Thoracic aorta (tissue), 2 donors: ENCODE measurements around the gene SULT1E1. TPM values are rescaled to one million over a fixed set of nuclear protein-coding genes. Genes with fewer than 3 reads are reported as not detected.

Source experiments
- ATAC-seq: fragments of 150-250 bp; one replicate; pipeline ENCODE4 v1.8.0; 2017; ENCODE audit warnings: low read depth; ENCODE audit not compliant: insufficient number of reproducible peaks, low FRiP score
- DNase-seq: peaks from one replicate; pipeline ENCODE4 v3.0.0-alpha.2; 2020; ENCODE audit warnings: low spot score
- H3K27ac ChIP-seq, 2 donors: fragments of 200-600 bp; sonication (generic); 1 replicate in 1 of 2; 2 replicates in 1 of 2; pipeline ENCODE4 v1.5.1; 2016; ENCODE audit warnings: mild to moderate bottlenecking in 2 of 2, moderate library complexity in 2 of 2
- H3K27me3 ChIP-seq: fragments of 200-600 bp; sonication (generic); replicated peaks from 2 replicates; pipeline ENCODE4 v1.6.0; 2016; ENCODE audit warnings: mild to moderate bottlenecking; ENCODE audit not compliant: insufficient read depth
- H3K36me3 ChIP-seq: fragments of 200-600 bp; sonication (generic); one replicate; pipeline ENCODE4 v1.5.1; 2016
- H3K4me1 ChIP-seq, 2 donors: fragments of 200-600 bp; sonication (generic); 1 replicate in 1 of 2; 2 replicates in 1 of 2; pipeline versions ENCODE4 v1.5.1 to v1.6.0; 2016; ENCODE audit warnings: low read depth in 2 of 2, mild to moderate bottlenecking in 1 of 2; ENCODE audit not compliant: control insufficient read depth in 1 of 2
- H3K4me3 ChIP-seq: fragments of 200-600 bp; sonication (generic); 2 replicates; pipeline ENCODE4 v1.5.1; 2016; ENCODE audit warnings: mild to moderate bottlenecking
- H3K9me3 ChIP-seq: fragments of 200-600 bp; sonication (generic); 2 replicates; pipeline ENCODE4 v1.5.1; 2016
- total RNA-seq, 2 donors: library from RNA; depleted of rRNA; stranded (reverse); fragments of >200 nt; gene quantifications; one replicate each; pipeline versions ENCODE4 v1.1.0 to v1.2.3, GENCODE V29; 2016
- TF ChIP-seq, protein P1 (sequence below): fragments of 200-600 bp; sonication (generic); IDR thresholded peaks from one replicate; pipeline ENCODE4 v1.5.1; 2019; ENCODE audit warnings: antibody characterized with exemption

The SULT1E1 gene
- total RNA-seq, 2 donors from 2014 or later = 0.54 TPM; not detected in 1

DNA sequence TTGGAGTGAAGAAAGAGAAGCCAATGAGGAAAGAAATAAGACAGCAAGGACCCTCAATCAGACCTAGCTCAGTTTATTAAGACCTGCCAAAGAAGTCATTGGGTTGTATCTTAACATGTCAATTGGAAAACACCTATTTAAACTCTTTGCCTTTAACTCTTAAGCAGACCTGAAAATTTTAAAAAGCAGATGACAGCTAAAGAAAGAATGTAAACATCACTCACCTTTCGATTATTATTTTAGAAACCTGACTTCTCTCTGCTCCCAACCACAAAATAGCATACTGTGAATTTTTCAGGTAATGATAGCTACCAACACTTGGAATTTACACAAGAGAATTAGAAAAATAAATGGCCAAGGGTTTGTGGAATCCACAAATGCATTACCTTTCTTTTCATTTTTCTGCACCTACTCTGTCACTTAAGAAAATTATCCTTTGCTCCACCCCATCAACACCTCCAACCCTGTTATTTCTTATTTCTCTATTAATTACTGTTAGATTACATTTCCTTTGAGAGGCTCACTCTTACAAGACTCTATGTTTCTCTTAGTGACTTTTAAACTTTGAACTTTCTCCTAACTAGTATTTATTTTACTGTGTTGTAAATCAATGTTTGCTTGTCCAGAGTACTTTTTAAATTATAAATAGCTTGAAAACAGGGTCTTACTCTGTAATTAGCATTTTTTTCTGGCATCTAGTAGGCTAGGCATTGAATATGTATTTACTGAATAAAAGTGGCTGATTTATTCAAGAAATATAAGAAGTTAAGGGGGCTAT lies 765 bp upstream of the SULT1E1 start:
- DNase-seq = no peak
- TF ChIP-seq, protein P1, sequence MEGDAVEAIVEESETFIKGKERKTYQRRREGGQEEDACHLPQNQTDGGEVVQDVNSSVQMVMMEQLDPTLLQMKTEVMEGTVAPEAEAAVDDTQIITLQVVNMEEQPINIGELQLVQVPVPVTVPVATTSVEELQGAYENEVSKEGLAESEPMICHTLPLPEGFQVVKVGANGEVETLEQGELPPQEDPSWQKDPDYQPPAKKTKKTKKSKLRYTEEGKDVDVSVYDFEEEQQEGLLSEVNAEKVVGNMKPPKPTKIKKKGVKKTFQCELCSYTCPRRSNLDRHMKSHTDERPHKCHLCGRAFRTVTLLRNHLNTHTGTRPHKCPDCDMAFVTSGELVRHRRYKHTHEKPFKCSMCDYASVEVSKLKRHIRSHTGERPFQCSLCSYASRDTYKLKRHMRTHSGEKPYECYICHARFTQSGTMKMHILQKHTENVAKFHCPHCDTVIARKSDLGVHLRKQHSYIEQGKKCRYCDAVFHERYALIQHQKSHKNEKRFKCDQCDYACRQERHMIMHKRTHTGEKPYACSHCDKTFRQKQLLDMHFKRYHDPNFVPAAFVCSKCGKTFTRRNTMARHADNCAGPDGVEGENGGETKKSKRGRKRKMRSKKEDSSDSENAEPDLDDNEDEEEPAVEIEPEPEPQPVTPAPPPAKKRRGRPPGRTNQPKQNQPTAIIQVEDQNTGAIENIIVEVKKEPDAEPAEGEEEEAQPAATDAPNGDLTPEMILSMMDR = no peak
- H3K27me3 ChIP-seq = no peaks in the 10 kb centered on the region
- H3K9me3 ChIP-seq = no peaks in the 10 kb centered on the region
- H3K4me3 ChIP-seq = no peak overlapping the region
- no peaks in the 10 kb centered on the region for H3K36me3 ChIP-seq
- no peak overlapping the region for H3K27ac ChIP-seq
- no peaks in the 10 kb centered on the region for H3K4me1 ChIP-seq
- ATAC-seq = no peak

DNA sequence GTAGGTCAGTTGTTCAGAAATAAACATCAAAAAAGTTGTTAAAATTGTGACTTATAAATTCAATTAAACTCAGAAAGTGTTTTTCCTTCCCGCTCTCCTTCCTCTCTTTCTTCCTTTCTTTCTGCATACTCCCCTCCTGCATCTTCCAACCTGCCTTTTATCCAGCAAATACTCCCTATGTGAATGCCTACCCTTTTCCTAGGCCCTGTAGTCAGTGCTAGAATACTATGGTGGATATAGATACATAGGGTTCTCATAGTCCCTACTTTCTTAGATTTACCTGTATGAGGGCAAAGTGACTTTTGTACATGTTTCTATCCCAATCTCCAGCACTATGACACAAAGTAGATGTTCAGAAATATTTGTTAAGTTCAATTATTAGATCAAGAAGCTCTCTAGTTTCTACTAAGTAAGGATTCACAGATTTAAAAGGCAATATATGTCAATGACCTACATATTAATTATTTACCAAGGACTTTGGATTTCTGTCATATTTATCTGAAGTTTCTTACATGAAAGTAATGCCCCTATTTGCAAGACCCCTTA lies 732 bp downstream of the SULT1E1 start:
- no peak for DNase-seq
- ATAC-seq = no peak
- Histone ChIP-seq H3K4me3 (no peak overlapping the region), H3K36me3 (no peaks in the 10 kb centered on the region), H3K27me3 (no peaks in the 10 kb centered on the region), H3K4me1 (no peaks in the 10 kb centered on the region), H3K27ac (no peak overlapping the region), H3K9me3 (no peaks in the 10 kb centered on the region)
- TF ChIP-seq, protein P1 = no peak

DNA sequence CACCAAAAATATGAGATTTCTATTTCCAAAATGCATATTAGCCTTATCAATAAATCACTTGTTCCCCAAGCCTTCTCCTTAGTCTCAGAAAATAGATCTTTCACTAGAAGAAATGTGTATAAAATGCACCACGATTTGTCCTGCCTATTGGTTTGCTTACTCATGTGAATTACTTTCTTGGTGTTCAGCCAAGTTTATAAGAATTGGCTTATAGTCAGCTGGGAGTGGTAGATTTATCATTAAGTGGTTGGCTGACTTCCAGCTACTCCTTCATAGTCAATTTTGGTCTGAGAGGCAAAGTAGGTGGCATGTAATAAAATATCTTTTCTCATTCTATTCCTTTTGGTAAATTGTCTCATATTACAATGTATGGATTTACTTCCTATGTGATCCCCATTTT lies 1.3 kb downstream of the SULT1E1 start:
- TF ChIP-seq, protein P1 = no peak
- no peaks in the 10 kb centered on the region for H3K4me1 ChIP-seq
- H3K9me3 ChIP-seq = no peaks in the 10 kb centered on the region
- DNase-seq (no peak), ATAC-seq (no peak)
- H3K4me3 ChIP-seq = no peak overlapping the region
- H3K27me3 ChIP-seq = no peaks in the 10 kb centered on the region
- H3K27ac ChIP-seq = no peak overlapping the region
- no peaks in the 10 kb centered on the region for H3K36me3 ChIP-seq

DNA sequence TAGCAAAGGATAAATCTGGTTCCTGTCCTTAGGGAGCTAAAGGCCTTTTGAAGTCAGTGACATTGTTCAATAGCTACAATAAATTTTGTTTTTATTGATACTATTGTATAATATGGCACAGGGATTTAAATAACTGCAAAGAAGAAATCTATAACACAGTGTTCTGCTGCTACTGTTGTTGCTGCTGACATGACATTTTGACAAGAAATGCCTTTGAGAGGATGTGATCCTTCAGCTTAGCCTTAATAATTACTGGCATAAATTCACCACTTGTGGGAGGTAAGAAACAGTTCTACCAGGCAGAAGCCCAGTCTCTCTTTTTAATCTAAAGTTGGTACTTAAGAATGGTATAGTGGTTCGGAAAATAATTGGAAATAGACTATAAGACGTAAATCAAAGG lies 4.1 kb downstream of the SULT1E1 start:
- no peak for DNase-seq
- Histone ChIP-seq H3K36me3 (no peaks in the 10 kb centered on the region), H3K27me3 (no peaks in the 10 kb centered on the region), H3K4me1 (no peaks in the 10 kb centered on the region), H3K4me3 (no peak overlapping the region), H3K9me3 (no peaks in the 10 kb centered on the region), H3K27ac (no peak overlapping the region)
- TF ChIP-seq, protein P1 = no peak
- ATAC-seq = no peak

DNA sequence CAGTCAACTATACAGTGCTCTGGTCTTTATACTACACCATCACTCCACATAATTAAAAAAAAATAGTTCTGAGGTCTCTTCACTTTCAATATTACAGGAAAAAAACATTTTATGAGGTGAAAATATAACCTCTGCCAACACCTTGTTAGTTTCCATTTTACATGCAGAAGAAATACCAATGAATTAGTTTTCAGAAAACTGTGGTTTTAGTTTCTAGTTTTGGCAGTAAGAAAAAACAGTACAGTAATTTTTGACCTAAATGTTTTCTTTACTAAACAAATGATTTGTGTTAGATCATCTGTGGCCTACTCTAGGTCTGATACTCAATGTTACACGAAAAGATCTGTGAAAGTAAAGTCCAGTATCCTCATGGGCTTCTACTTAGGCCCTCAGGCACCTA lies 10.0 kb downstream of the SULT1E1 start:
- H3K27me3 ChIP-seq = no peaks in the 10 kb centered on the region
- TF ChIP-seq, protein P1 = no peak
- no peaks in the 10 kb centered on the region for H3K4me1 ChIP-seq
- no peak overlapping the region for H3K27ac ChIP-seq
- DNase-seq = no peak
- no peak overlapping the region for H3K4me3 ChIP-seq
- no peaks in the 10 kb centered on the region for H3K36me3 ChIP-seq
- no peaks in the 10 kb centered on the region for H3K9me3 ChIP-seq
- ATAC-seq = no peak
